Measurements from ENCODE around the gene NDUFS7. TPM values are rescaled to one million over a fixed set of nuclear protein-coding genes. Genes with fewer than 3 reads are reported as not detected.

NDUFS7 gene
- total RNA-seq, 1 donor from 2014 or later = 83.3 TPM

DNA sequence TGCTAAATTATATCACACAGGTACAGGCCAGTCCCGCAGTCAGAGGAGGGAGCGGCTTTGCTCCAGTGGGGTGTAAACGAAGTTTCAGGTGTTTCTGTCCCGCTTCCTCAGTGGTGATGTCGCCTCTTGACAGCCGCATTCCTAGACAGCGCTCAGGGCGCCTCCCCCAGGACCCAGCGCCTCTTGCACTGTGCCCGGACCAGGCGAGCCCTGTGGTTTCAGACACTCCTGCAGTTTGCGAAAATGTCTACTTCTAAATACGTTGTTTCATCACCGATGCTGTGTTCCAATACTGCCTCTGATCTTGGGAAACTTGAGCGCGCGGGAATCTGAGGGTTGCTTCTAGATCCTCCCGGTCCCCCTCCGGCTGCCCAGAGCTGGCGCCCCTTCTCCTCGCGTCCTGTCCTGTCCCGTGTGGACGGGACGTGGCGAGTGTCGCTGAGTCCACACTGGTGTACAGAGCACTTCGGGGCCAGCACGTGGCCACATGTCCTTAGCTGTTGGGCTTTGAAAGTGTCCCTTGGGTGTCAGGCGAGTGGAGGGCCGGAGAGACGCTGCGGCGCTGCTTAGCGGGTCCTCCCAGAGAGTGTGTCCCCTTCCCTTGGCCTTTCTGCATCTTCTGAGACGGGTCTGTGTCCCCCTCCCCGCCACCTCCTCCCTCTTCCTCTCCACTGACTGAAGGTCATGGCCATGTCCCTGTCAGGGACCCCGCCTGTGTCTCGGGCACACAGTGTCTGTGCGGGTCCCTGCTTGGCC is 39.9 kb downstream of the NDUFS7 start:
- Mint-ChIP-seq H3K27me3 (no peaks in the 10 kb centered on the region), H3K4me1 (ENCODE audit: unreplicated experiment) (peaks cover 15% of the 10 kb centered on the region), H3K4me3 (no peak overlapping the region), H3K27ac (peak overlapping the region; percentile 46), H3K36me3 (peaks cover 24% of the 10 kb centered on the region), H3K9me3 (no peaks in the 10 kb centered on the region)
- no peak for DNase-seq (ENCODE audit: extremely low spot score, unreplicated experiment)
- TF ChIP-seq, protein P1, sequence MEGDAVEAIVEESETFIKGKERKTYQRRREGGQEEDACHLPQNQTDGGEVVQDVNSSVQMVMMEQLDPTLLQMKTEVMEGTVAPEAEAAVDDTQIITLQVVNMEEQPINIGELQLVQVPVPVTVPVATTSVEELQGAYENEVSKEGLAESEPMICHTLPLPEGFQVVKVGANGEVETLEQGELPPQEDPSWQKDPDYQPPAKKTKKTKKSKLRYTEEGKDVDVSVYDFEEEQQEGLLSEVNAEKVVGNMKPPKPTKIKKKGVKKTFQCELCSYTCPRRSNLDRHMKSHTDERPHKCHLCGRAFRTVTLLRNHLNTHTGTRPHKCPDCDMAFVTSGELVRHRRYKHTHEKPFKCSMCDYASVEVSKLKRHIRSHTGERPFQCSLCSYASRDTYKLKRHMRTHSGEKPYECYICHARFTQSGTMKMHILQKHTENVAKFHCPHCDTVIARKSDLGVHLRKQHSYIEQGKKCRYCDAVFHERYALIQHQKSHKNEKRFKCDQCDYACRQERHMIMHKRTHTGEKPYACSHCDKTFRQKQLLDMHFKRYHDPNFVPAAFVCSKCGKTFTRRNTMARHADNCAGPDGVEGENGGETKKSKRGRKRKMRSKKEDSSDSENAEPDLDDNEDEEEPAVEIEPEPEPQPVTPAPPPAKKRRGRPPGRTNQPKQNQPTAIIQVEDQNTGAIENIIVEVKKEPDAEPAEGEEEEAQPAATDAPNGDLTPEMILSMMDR (conservative IDR thresholded peaks at IDR 0.05) = no peak

DNA sequence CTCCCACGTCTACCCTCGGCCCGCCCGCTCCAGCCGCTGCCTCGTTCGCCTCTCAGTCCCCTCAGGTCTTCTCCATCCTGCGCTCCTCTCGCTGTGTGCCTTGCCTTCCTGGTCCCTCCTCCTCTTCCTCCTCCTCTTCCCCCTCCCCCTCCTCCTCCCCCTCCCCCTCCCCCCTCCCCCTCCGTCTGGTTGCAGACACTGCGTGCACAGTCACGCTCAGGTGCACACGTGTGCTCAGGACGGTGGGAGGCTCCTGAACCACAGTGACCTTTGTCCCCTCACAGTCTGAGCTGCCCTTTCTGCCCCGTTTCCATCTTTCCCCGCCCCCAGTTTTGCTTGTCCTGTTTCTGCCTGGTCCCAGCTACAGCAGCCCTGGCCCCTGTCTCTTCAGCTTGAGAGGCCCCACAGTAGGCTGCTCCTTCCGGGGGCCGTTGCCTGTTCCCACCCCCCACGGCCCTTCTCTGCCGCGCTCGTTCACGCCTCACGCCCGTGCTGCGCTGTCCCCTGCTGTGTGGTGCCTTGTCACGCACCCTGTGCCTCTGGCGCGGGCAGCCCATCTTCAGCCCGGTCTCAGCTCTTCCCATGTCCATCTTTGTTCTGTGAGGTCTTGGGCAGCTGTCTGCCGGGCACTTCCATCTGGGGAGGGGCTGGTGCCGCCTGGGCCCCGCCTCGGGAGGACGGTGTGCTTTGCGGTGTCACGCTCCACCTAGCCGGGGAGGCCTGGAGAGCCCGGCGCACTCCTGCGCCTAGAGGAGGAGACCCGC is 40.7 kb downstream of the NDUFS7 start:
- no peak overlapping the region for H3K4me3 Mint-ChIP-seq
- H3K27ac Mint-ChIP-seq = peak overlapping the region; percentile 81

DNA sequence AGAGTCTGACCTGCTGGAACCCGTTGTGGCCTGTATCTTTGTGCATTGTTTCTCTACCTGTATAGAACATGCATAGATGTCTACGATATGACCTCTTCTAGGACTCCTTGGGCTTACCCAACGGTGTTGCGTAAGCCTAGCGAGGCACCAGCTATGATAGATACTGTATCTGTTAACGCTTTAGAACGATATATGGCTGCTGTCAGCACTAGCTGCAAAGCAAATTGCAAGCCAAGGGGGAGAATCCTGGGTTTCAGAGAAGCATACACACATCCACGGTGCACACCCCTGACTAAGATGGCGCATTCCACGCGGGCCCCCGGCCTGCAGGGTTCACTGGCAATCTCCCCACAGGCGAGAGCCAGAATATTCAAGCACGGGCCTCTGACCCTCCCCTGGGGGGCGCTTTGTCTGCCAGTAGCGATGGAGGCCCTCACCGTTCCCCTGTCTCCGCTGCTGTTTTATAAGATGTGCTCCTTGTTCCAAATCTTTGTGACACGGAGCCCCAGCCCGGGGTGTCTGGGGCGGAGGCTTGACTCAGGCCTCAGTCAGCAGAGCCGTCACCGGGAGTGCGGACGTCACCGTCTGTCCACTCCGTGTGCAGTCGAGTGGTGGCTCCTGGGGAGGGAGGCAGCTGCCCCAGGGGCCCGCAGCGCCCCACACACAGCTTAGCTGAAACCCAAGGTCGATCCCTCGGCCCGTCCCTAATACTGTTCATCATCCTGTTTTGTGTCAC is 41.6 kb downstream of the NDUFS7 start:
- no peak for DNase-seq (ENCODE audit: extremely low spot score, unreplicated experiment)
- TF ChIP-seq, protein P1 (conservative IDR thresholded peaks at IDR 0.05) = no peak
- Mint-ChIP-seq H3K36me3 (peaks cover 19% of the 10 kb centered on the region), H3K9me3 (no peaks in the 10 kb centered on the region), H3K27me3 (no peaks in the 10 kb centered on the region), H3K4me1 (ENCODE audit: unreplicated experiment) (peaks cover 15% of the 10 kb centered on the region), H3K27ac (peak overlapping the region; percentile 81), H3K4me3 (peak overlapping the region; percentile 75)

More for the DNA sequence above, 40.7 kb downstream of the NDUFS7 start:
- DNase-seq (ENCODE audit: extremely low spot score, unreplicated experiment) = no peak
- Mint-ChIP-seq H3K36me3 (peaks cover 23% of the 10 kb centered on the region), H3K4me1 (ENCODE audit: unreplicated experiment) (peaks cover 15% of the 10 kb centered on the region), H3K27me3 (no peaks in the 10 kb centered on the region), H3K9me3 (no peaks in the 10 kb centered on the region)
- TF ChIP-seq, protein P1 (conservative IDR thresholded peaks at IDR 0.05) = no peak

DNA sequence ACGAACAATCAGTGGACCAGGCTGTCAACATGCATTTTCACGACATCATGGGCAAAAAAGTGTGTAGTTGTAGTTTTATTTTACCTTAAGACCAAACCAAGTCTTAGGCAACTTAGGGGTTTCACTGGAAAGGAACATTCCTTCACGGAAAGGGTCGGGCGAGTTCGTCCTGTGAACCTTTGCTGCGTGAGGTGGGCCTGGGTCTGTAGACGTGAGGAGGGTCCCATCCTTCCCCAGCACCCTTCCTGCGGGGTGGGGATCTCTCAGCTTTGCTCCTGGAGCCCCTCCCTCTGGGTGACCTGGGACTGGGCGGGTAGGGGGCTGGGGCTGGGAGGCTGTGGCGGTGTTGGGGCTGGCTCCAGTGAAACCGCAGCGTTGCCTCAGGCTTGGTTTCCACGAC is 42.2 kb downstream of the NDUFS7 start:
- Mint-ChIP-seq H3K4me1 (ENCODE audit: unreplicated experiment) (peaks cover 12% of the 10 kb centered on the region), H3K27me3 (no peaks in the 10 kb centered on the region), H3K9me3 (no peaks in the 10 kb centered on the region), H3K27ac (peak overlapping the region; percentile 51), H3K36me3 (peaks cover 17% of the 10 kb centered on the region), H3K4me3 (no peak overlapping the region)
- DNase-seq (ENCODE audit: extremely low spot score, unreplicated experiment) = no peak
- TF ChIP-seq, protein P1 (conservative IDR thresholded peaks at IDR 0.05) = no peak

DNA sequence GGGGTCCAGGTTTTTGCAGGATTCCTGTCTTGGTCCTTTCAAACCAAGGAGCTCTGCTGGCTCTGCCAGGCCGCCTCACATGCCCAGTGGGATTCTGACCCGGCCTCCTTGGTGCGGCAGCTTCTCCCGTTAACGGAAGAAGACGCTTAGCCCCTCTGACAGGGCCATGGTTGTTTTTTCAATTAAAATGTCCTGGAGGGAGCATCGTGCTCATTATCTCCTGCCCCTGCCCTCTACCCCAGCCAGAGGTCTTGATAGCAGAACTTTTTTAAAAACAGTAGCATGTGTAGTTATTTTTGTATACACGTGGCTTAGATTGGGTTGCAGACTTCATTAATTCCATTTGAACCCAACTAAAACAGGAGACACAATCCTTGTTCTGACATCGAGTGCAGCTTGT is 43.0 kb downstream of the NDUFS7 start:
- H3K4me3 Mint-ChIP-seq = no peak overlapping the region
- no peak for DNase-seq (ENCODE audit: extremely low spot score, unreplicated experiment)
- H3K27ac Mint-ChIP-seq = no peak overlapping the region
- TF ChIP-seq, protein P1 (conservative IDR thresholded peaks at IDR 0.05) = no peak
- H3K36me3 Mint-ChIP-seq = peaks cover 16% of the 10 kb centered on the region
- H3K27me3 Mint-ChIP-seq = no peaks in the 10 kb centered on the region
- no peaks in the 10 kb centered on the region for H3K9me3 Mint-ChIP-seq
- H3K4me1 Mint-ChIP-seq (ENCODE audit: unreplicated experiment) = peaks cover 10% of the 10 kb centered on the region

Measured in type B pancreatic cell (in vitro differentiated cells).